ENCODE data around the gene CENPL.
"Not testable (repeated sequence)": the region's sequence is repeated elsewhere in the genome, so short reads cannot be mapped to it uniquely, and the experiment has no call there.

CENPL gene

DNA sequence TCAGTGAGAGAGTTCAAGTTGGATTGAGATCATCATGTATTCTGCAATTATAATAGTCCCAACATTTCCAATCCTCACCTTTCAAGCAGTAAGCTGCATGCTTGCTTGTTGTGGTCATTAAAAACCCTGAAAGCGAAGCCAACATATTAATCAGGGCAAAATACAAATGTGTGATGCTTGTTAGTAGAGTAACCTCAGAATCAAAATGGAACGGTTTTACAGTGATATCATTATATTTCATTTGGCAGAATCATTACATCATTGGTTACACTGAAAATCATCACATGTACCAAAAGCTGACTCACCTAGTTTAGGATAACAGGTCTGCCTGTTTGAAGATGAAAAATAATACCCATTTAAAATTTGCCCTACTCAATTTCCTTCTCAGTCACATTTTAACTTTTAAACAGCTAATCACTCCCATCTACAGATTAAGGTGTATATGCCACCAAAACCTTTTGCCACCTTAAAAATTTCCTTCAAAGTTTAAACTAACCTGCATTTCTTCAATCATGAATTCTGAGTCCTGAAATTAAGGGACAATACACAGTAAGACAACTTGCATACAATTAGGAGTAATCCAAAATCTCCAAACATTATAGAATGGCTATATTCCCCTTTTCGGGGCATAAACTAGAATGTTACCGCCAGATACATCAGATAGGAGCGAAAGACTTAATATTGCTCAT, 39.6 kb upstream of the CENPL start:
- Histone ChIP-seq H2BK5ac (ENCODE audit: low read length) (no peak overlapping the region), H3K4me3 (ENCODE audit: low read length in 2 of 2) (no peak overlapping the region), H2BK12ac (ENCODE audit: low read length) (no peak overlapping the region), H4K8ac (ENCODE audit: low read depth, low read length) (no peak overlapping the region), H3K18ac (ENCODE audit: low read length) (no peak overlapping the region), H2BK120ac (ENCODE audit: low read depth, low read length) (no peak overlapping the region), H3K79me1 (ENCODE audit: low read depth, low read length) (no peaks in the 10 kb centered on the region), H3K9ac (ENCODE audit: low read depth, low read length, poor library complexity) (no peak overlapping the region), H3K9me3 (replicated peaks in 1 of 2; ENCODE audit: control insufficient read depth in 2 of 2, insufficient read depth in 1 of 2, low read depth in 1 of 2, low read length in 2 of 2) (no peaks in the 10 kb centered on the region), H3K14ac (ENCODE audit: low read length) (no peak overlapping the region), H2AK5ac (ENCODE audit: low read depth, low read length) (no peak overlapping the region), H3K4me2 (ENCODE audit: insufficient read depth, low read length, poor library complexity, severe bottlenecking) (no peak overlapping the region), H3K36me3 (replicated peaks in 1 of 2; ENCODE audit: control insufficient read depth in 2 of 2, insufficient read depth in 2 of 2, low read length in 2 of 2) (peaks cover 14 to 74% of the 10 kb centered on the region in 2 donors), H3K23ac (ENCODE audit: low read depth, low read length, poor library complexity) (no peak overlapping the region), H4K91ac (ENCODE audit: low read depth, low read length, poor library complexity) (no peak overlapping the region), H3K27ac (replicated peaks; ENCODE audit: low read length) (no peak overlapping the region), H2BK15ac (ENCODE audit: low read length) (no peak overlapping the region), H3K4ac (ENCODE audit: low read length) (no peak overlapping the region), H3K27me3 (ENCODE audit: control insufficient read depth in 3 of 3, insufficient read depth in 3 of 3, low read depth in 1 of 3, low read length in 3 of 3) (no peaks in the 10 kb centered on the region), H2AFZ (ENCODE audit: low read length) (no peak overlapping the region), H3K4me1 (ENCODE audit: control insufficient read depth in 2 of 2, insufficient read depth in 1 of 2, low read depth in 1 of 2, low read length in 2 of 2) (peaks cover 4 to 11% of the 10 kb centered on the region in 2 donors)
- no peak for DNase-seq (ENCODE audit: low spot score)
- no CpG with 5 or more reads among the region's 5 CpGs for WGBS, 2 donors (ENCODE audit: extremely low coverage in 2 of 2, insufficient read length in 2 of 2, insufficient replicate concordance in 1 of 2)

DNA sequence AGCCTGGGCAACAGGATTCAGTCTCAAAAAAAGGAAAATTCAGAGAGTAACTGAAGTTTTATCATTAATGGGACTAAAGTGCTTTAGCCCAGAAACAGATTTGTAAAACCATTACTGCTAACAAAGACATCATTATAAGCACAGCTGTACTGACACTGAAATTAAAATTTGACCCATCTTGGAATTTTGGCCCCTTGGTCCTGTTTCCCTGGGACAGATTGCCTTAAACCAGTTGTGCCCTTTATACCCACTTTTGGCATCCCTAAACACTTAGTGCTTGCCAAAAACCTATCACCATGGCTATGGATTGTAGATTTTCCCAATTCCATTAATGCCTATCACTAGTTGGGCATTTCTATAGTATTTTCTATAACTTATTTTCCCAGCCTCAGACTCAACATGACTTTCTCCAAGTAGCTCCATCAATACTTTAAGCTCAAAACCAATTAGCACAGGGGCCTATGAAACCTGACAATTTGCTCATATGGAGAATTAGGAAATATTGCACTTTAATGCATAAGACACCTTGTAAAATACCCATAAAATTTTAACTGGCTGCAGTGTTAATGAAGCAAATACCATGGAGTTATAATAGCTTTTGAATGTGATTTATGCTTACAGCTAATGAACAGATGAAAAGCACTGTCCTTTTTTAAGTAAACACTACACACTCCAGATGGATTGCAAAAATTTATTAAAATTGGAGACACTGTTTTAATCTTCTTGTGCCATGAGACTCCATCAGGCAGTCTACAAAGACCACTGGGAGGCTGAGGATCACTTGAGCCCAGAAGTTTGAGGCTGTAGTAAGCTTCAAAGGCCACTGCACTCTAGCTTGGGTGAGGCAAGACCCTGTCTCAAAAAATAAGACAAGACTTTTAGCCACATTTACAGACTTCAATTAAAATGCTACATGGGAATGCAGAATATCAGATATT, 38.8 kb upstream of the CENPL start:
- Histone ChIP-seq H3K27me3 (ENCODE audit: control insufficient read depth in 3 of 3, insufficient read depth in 3 of 3, low read depth in 1 of 3, low read length in 3 of 3) (no peaks in the 10 kb centered on the region), H2BK12ac (ENCODE audit: low read length) (no peak overlapping the region), H4K91ac (ENCODE audit: low read depth, low read length, poor library complexity) (no peak overlapping the region), H3K4me3 (ENCODE audit: low read length in 2 of 2) (no peak overlapping the region), H3K27ac (replicated peaks; ENCODE audit: low read length) (no peak overlapping the region), H3K23ac (ENCODE audit: low read depth, low read length, poor library complexity) (no peak overlapping the region), H3K79me1 (ENCODE audit: low read depth, low read length) (no peaks in the 10 kb centered on the region), H3K18ac (ENCODE audit: low read length) (no peak overlapping the region), H2BK5ac (ENCODE audit: low read length) (no peak overlapping the region), H3K4me1 (ENCODE audit: control insufficient read depth in 2 of 2, insufficient read depth in 1 of 2, low read depth in 1 of 2, low read length in 2 of 2) (peaks cover 4 to 8% of the 10 kb centered on the region in 2 donors), H2AFZ (ENCODE audit: low read length) (no peak overlapping the region), H3K4me2 (ENCODE audit: insufficient read depth, low read length, poor library complexity, severe bottlenecking) (no peak overlapping the region), H4K8ac (ENCODE audit: low read depth, low read length) (no peak overlapping the region), H3K36me3 (replicated peaks in 1 of 2; ENCODE audit: control insufficient read depth in 2 of 2, insufficient read depth in 2 of 2, low read length in 2 of 2) (peaks cover 14 to 81% of the 10 kb centered on the region in 2 donors), H3K4ac (ENCODE audit: low read length) (no peak overlapping the region), H2BK120ac (ENCODE audit: low read depth, low read length) (no peak overlapping the region), H2BK15ac (ENCODE audit: low read length) (no peak overlapping the region), H3K9me3 (replicated peaks in 1 of 2; ENCODE audit: control insufficient read depth in 2 of 2, insufficient read depth in 1 of 2, low read depth in 1 of 2, low read length in 2 of 2) (no peaks in the 10 kb centered on the region), H3K14ac (ENCODE audit: low read length) (no peak overlapping the region), H2AK5ac (ENCODE audit: low read depth, low read length) (no peak overlapping the region), H3K9ac (ENCODE audit: low read depth, low read length, poor library complexity) (no peak overlapping the region)
- no peak for DNase-seq (ENCODE audit: low spot score)

DNA sequence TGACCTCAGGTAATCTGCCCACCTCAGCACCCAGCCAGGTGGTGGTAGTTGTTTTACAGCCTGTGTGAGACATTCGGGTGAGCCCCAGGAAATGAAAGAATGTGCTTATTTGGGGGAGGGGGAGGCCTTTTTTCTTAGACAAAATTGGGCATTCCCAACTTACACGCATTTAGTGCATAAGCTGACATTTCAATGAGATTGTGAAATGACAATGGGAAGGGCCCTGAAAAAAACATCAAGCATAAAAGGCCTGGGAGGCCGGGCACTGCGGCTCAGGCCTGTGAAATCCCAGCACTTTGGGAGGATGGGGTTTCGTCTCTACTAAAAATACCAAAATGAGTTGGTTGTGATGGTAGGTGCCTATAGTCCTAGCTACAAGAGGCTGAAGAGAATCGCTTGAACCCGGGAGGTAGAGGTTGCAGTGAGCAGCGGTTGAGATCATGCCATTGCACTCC, 38.1 kb upstream of the CENPL start:
- no peak overlapping the region for H2AK5ac ChIP-seq (ENCODE audit: low read depth, low read length)
- peaks cover 14 to 87% of the 10 kb centered on the region in 2 donors for H3K36me3 ChIP-seq (replicated peaks in 1 of 2; ENCODE audit: control insufficient read depth in 2 of 2, insufficient read depth in 2 of 2, low read length in 2 of 2)

DNA sequence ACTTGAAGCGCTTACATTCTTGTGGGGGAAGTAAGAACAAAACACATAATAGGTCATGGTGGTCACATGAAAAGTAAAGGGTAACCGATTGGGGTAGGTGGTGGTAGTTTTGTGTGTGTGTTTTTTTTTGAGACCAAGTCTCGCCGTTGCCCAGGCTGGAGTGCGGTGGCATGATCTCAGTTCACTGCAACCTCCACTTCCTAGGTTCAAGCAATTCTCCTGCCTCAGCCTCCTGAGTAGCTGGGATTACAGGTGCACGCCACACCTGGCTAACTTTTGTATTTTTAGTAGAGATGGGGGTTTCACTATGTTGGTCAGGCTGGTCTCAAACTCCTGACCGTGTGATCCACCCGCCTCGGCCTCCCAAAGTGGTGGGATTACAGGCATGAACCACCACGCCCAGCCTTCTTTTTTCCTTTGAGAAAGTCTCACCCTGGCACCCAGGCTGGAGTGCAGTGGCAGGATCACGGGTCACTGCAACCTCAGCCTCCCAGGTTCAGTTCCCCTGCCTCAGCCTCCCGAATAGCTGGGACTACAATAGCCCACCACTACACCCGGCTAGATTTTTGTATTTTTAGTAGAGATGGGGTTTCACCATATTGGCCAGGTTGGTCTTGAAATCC, 37.6 kb upstream of the CENPL start:
- H3K14ac ChIP-seq (ENCODE audit: low read length); H3K9ac ChIP-seq (ENCODE audit: low read depth, low read length, poor library complexity); H3K4me1 ChIP-seq (ENCODE audit: control insufficient read depth in 2 of 2, insufficient read depth in 1 of 2, low read depth in 1 of 2, low read length in 2 of 2); H2BK12ac ChIP-seq (ENCODE audit: low read length); H3K9me3 ChIP-seq (replicated peaks in 1 of 2; ENCODE audit: control insufficient read depth in 2 of 2, insufficient read depth in 1 of 2, low read depth in 1 of 2, low read length in 2 of 2); H2BK120ac ChIP-seq (ENCODE audit: low read depth, low read length); H3K4me2 ChIP-seq (ENCODE audit: insufficient read depth, low read length, poor library complexity, severe bottlenecking); H2BK5ac ChIP-seq (ENCODE audit: low read length); H3K4ac ChIP-seq (ENCODE audit: low read length); H2AFZ ChIP-seq (ENCODE audit: low read length); H4K91ac ChIP-seq (ENCODE audit: low read depth, low read length, poor library complexity); H2BK15ac ChIP-seq (ENCODE audit: low read length); H3K18ac ChIP-seq (ENCODE audit: low read length); H3K79me1 ChIP-seq (ENCODE audit: low read depth, low read length); DNase-seq (ENCODE audit: low spot score); H3K23ac ChIP-seq (ENCODE audit: low read depth, low read length, poor library complexity); H2AK5ac ChIP-seq (ENCODE audit: low read depth, low read length); H3K4me3 ChIP-seq (ENCODE audit: low read length in 2 of 2); H3K27me3 ChIP-seq (ENCODE audit: control insufficient read depth in 3 of 3, insufficient read depth in 3 of 3, low read depth in 1 of 3, low read length in 3 of 3); H3K27ac ChIP-seq (replicated peaks; ENCODE audit: low read length); H4K8ac ChIP-seq (ENCODE audit: low read depth, low read length): not testable (repeated sequence)
- no CpG with 5 or more reads among the region's 13 CpGs for WGBS, 2 donors (ENCODE audit: extremely low coverage in 2 of 2, insufficient read length in 2 of 2, insufficient replicate concordance in 1 of 2)
- H3K36me3 ChIP-seq (replicated peaks in 1 of 2; ENCODE audit: control insufficient read depth in 2 of 2, insufficient read depth in 2 of 2, low read length in 2 of 2): peaks cover 15 to 91% of the 10 kb centered on the region in 2 donors

More for the DNA sequence above, 38.1 kb upstream of the CENPL start:
- Histone ChIP-seq H3K9me3 (replicated peaks in 1 of 2; ENCODE audit: control insufficient read depth in 2 of 2, insufficient read depth in 1 of 2, low read depth in 1 of 2, low read length in 2 of 2) (no peaks in the 10 kb centered on the region), H4K91ac (ENCODE audit: low read depth, low read length, poor library complexity) (no peak overlapping the region), H2BK120ac (ENCODE audit: low read depth, low read length) (no peak overlapping the region), H4K8ac (ENCODE audit: low read depth, low read length) (no peak overlapping the region), H3K18ac (ENCODE audit: low read length) (no peak overlapping the region), H3K4me1 (ENCODE audit: control insufficient read depth in 2 of 2, insufficient read depth in 1 of 2, low read depth in 1 of 2, low read length in 2 of 2) (peaks cover 4 to 8% of the 10 kb centered on the region in 2 donors), H2AFZ (ENCODE audit: low read length) (no peak overlapping the region), H3K14ac (ENCODE audit: low read length) (no peak overlapping the region), H2BK15ac (ENCODE audit: low read length) (no peak overlapping the region), H3K4me3 (ENCODE audit: low read length in 2 of 2) (no peak overlapping the region), H2BK12ac (ENCODE audit: low read length) (no peak overlapping the region), H2BK5ac (ENCODE audit: low read length) (no peak overlapping the region), H3K79me1 (ENCODE audit: low read depth, low read length) (no peaks in the 10 kb centered on the region), H3K4me2 (ENCODE audit: insufficient read depth, low read length, poor library complexity, severe bottlenecking) (no peak overlapping the region), H3K23ac (ENCODE audit: low read depth, low read length, poor library complexity) (no peak overlapping the region), H3K27ac (replicated peaks; ENCODE audit: low read length) (no peak overlapping the region), H3K4ac (ENCODE audit: low read length) (no peak overlapping the region), H3K9ac (ENCODE audit: low read depth, low read length, poor library complexity) (no peak overlapping the region), H3K27me3 (ENCODE audit: control insufficient read depth in 3 of 3, insufficient read depth in 3 of 3, low read depth in 1 of 3, low read length in 3 of 3) (no peaks in the 10 kb centered on the region)
- WGBS, 2 donors (ENCODE audit: extremely low coverage in 2 of 2, insufficient read length in 2 of 2, insufficient replicate concordance in 1 of 2): no CpG with 5 or more reads among the region's 8 CpGs
- no peak for DNase-seq (ENCODE audit: low spot score)
